ENCODE data around the gene TEN1. TPM values are rescaled to one million over a fixed set of nuclear protein-coding genes. Genes with fewer than 3 reads are reported as not detected.
A peak's percentile ranks its signal among the peaks of the same experiment; 100 is the strongest.

TEN1 gene
- total and polyA plus RNA-seq, 9 of the 15 experiments (the other 6 are each of a cell fraction or from before 2014, with no cell fraction given), result 1.3 to 25.7 (median 10.1) TPM

- TF ChIP-seq HINFP (tag; conservative IDR thresholded peaks at IDR 0.05; ENCODE audit: low read depth) (no peak), ZNF584 (CRISPR knock-in tag; IDR thresholded peaks at IDR 0.05; ENCODE audit: low read depth) (no peak), CBFB (CRISPR knock-in tag; IDR thresholded peaks at IDR 0.05) (peak; percentile 86), ZKSCAN3 (CRISPR knock-in tag; IDR thresholded peaks at IDR 0.05) (no peak), NFRKB (IDR thresholded peaks at IDR 0.05; ENCODE audit: low read depth) (no peak), HBP1 (CRISPR knock-in tag; IDR thresholded peaks at IDR 0.05) (peak; percentile 70; the same call in 1 of the 2 replicates), KDM4B (IDR thresholded peaks at IDR 0.05; ENCODE audit: borderline replicate concordance in 2 of 2, low read depth in 1 of 2) (0 out of 4 replicates have a peak, but pooled peaks of 1 of the 2 experiments have one; percentile 42), MEF2A (IDR thresholded peaks at IDR 0.05; ENCODE audit: control insufficient read depth, low read depth, low read length) (no peak), ZBTB40 (IDR thresholded peaks at IDR 0.05) (peak; percentile 70), ZBTB40 (CRISPR knock-in tag; IDR thresholded peaks at IDR 0.05) (no peak), UBTF (IDR thresholded peaks at IDR 0.05; ENCODE audit: borderline replicate concordance in 1 of 2, low read depth in 2 of 2, low read length in 2 of 2) (0 out of 4 replicates have a peak, but pooled peaks of 1 of the 2 experiments have one; percentile 60)
Observed at GRCh38 chr17:75940727-75941441, 38.2 kb upstream of the TEN1 start, which contains the start of gene FBF1 (continued).
